Small intestine (tissue), 7 donors: ENCODE measurements around the gene HOMER2. TPM values are rescaled to one million over a fixed set of nuclear protein-coding genes. Genes with fewer than 3 reads are reported as not detected.

Source experiments
- DNase-seq, 2 donors: peaks; one replicate each; pipeline versions ENCODE4 v3.0.0 to v3.0.0-alpha.2; 2013
- FAIRE-seq: peaks from 2 replicates; lab custom pipeline; 2012; peaks lifted over from hg19 to GRCh38; lab: Jason Lieb, UNC
- H3K27ac ChIP-seq, 3 donors: one replicate each; pipeline ENCODE4 v1.5.1; 2013; ENCODE audit warnings: low read length in 2 of 3, mild to moderate bottlenecking in 2 of 3, control low read depth in 1 of 3, inconsistent platforms in 1 of 3, low read depth in 1 of 3, moderate library complexity in 1 of 3
- H3K27me3 ChIP-seq, 3 donors: one replicate each; pipeline ENCODE4 v1.6.1; 2013; ENCODE audit warnings: low read length in 3 of 3, inconsistent platforms in 1 of 3; ENCODE audit not compliant: control insufficient read depth in 3 of 3, insufficient read depth in 3 of 3
- H3K36me3 ChIP-seq, 3 donors: one replicate each; pipeline ENCODE4 v1.6.1; 2013; ENCODE audit warnings: low read length in 3 of 3, inconsistent platforms in 1 of 3, low read depth in 1 of 3, mild to moderate bottlenecking in 1 of 3, moderate library complexity in 1 of 3; ENCODE audit not compliant: control insufficient read depth in 3 of 3, insufficient read depth in 2 of 3
- H3K4me1 ChIP-seq, 3 donors: one replicate each; pipeline ENCODE4 v1.6.1; 2013; ENCODE audit warnings: low read length in 2 of 3, inconsistent platforms in 1 of 3, low read depth in 1 of 3, mild to moderate bottlenecking in 1 of 3, moderate library complexity in 1 of 3; ENCODE audit not compliant: control insufficient read depth in 3 of 3, insufficient read depth in 2 of 3
- H3K4me3 ChIP-seq, 3 donors: one replicate each; pipeline ENCODE4 v1.5.1; 2013; ENCODE audit warnings: low read length in 3 of 3, control low read depth in 1 of 3, inconsistent platforms in 1 of 3, low read depth in 1 of 3, mild to moderate bottlenecking in 1 of 3, moderate library complexity in 1 of 3
- H3K9me3 ChIP-seq, 2 donors: one replicate each; pipeline ENCODE4 v1.6.1; 2013; ENCODE audit warnings: low read depth in 1 of 2, low read length in 1 of 2; ENCODE audit not compliant: control insufficient read depth in 2 of 2, insufficient read depth in 1 of 2
- WGBS, 3 donors: extraction: QIAGEN DNeasy Blood & Tissue Kit; methylation state at CpG; one replicate each; pipeline ENCODE4 v1.1.7; 2013; 5-methylcytosine and 5-hydroxymethylcytosine counted together
- polyA plus RNA-seq, 4 donors: library from polyadenylated mRNA; stranded (reverse) in 3 of 4; unstranded in 1 of 4; fragments of 200-250 nt in 3 of 4; fragments of 120-200 nt in 1 of 4; gene quantifications; one replicate each; pipeline versions ENCODE4 v1.2.1 to v1.2.3, GENCODE V29; 2013
- donor health status: healthy with polysubstance abuse.
- donor health status: control.
- donor health status: control.
- donor health status: Bipolar disorder and iron deficiency.
- donor health status: healthy.

The HOMER2 gene
- polyA plus RNA-seq, 4 donors, result 2.2 to 5.1 (median 2.6) TPM

DNA sequence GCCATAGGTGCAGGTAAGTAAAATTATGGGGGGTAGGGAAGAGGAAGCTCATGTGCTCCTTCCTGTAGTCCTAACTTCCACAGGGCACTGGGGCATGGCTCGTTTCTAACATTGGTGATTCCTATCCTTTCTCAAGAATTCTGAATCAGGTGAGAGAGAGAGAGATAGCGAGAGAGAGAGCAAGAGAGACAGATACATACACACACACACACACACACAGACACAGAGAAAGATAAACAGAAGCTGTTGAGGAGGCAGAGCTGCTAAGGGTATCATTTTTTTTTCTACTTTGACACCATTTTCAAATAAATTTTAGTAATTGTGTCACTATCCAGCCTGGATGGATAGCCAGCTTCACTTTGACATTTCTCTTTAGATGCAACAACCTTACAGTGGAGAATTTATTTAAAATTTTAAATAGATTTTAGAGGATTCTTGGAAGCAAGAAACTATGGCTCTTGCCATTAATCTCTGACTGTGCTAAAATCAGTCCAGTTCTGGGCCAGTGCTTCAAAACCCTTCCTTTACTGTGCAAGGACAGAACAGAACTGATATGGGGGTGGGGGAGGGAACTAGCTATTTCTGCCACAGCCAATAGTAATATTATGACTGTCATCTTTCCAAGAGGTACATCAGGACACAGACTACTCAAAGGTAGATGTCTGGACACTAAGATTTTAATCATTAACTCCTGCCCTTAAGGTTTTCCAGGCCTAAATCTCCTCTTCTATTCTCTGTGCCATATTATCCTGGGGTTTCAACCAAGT lies 18.9 kb upstream of the HOMER2 start:
- FAIRE-seq (no peak), DNase-seq (no peak)
- Histone ChIP-seq H3K4me1 (no peaks in the 10 kb centered on the region), H3K9me3 (no peaks in the 10 kb centered on the region), H3K27ac (no peak overlapping the region), H3K36me3 (no peaks in the 10 kb centered on the region), H3K27me3 (no peaks in the 10 kb centered on the region), H3K4me3 (no peak overlapping the region)
- 68 to 89% (median 79%) methylated on average over 2 of the region's 2 CpGs for WGBS, 3 donors

DNA sequence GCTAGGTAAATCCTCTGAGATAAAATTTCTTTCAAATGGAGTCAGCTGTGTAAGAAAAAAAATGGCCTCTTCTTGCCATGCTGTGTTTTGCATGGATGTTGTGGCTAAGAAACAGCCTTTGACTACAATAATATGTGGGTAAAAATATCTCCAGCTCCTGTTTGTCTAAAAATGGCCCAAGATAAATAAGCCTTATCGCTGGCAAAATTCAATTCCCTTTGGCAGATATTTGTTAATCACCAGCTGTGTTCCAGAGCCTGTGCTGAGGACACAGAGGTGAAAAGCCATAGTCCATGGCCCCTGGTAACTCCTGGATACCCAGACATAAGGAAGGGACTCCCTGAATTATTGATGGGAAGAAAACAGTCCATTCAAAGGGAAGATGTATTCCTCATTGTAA lies 18.2 kb upstream of the HOMER2 start:
- Histone ChIP-seq H3K4me1 (no peaks in the 10 kb centered on the region), H3K4me3 (no peak overlapping the region), H3K27ac (no peak overlapping the region), H3K9me3 (no peaks in the 10 kb centered on the region), H3K27me3 (no peaks in the 10 kb centered on the region), H3K36me3 (no peaks in the 10 kb centered on the region)
- FAIRE-seq, result no peak
- WGBS, 3 donors, result 40 to 69% (median 56%) methylated on average over 1 of the region's 1 CpG
- DNase-seq, result no peak

DNA sequence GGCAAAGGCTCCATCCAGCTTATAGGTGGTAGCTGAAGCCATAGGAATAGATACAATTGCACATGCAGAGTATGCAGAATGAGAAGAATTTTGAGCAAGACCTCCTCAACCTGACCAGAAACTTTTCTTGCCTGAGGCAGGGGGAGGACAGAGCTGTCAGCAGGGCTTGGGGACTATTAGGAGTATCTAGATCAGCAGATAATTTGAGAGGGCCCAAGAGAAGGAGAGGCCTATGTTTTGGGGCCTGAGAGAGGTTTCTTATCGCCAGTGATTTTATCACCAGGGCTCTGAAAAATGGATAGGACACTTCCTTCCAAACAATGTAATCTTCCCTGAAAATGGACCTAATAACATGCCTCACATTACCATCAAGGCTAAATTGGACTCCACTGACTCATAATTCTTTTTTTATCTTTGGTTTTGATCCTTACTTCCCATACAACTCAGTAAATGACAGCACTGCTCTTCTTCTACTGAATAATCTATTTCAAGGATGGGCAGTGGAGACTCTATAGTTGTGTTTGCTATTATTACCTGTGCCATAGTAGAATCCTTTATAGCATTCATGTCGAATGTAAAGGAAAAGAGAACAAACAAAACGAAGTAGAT lies 17.7 kb upstream of the HOMER2 start:
- H3K9me3 ChIP-seq, result no peaks in the 10 kb centered on the region
- no peak for DNase-seq
- no peaks in the 10 kb centered on the region for H3K36me3 ChIP-seq
- no peak for FAIRE-seq
- H3K4me1 ChIP-seq, result no peaks in the 10 kb centered on the region
- WGBS, 3 donors, result 36 to 49% (median 43%) methylated on average over 3 of the region's 3 CpGs
- no peaks in the 10 kb centered on the region for H3K27me3 ChIP-seq
- no peak overlapping the region for H3K27ac ChIP-seq
- no peak overlapping the region for H3K4me3 ChIP-seq

DNA sequence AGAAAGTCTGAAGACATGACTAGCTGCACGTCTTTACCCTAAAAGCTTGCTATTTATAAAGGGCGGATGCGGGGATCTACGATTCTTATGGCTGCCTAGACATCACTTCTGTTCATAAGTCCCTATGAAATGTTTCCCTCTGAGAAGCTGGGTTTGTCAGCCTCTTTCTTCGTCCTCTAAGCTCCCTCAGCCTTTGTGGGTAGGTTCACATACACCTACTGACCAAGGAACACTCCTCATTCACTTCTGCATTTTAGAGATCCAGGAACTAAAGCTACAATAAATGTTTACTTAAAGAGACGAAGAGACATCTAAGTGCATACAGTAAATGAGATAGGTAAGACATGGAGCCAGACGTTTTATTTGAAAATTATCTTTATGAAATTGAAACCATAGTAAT lies 16.8 kb upstream of the HOMER2 start:
- no peak overlapping the region for H3K27ac ChIP-seq
- H3K4me3 ChIP-seq, result no peak overlapping the region
- no peaks in the 10 kb centered on the region for H3K27me3 ChIP-seq
- no peaks in the 10 kb centered on the region for H3K9me3 ChIP-seq
- WGBS, 3 donors, result 72 to 79% (median 75%) methylated on average over 7 of the region's 7 CpGs
- no peaks in the 10 kb centered on the region for H3K36me3 ChIP-seq
- DNase-seq (no peak), FAIRE-seq (no peak)
- H3K4me1 ChIP-seq, result no peaks in the 10 kb centered on the region

DNA sequence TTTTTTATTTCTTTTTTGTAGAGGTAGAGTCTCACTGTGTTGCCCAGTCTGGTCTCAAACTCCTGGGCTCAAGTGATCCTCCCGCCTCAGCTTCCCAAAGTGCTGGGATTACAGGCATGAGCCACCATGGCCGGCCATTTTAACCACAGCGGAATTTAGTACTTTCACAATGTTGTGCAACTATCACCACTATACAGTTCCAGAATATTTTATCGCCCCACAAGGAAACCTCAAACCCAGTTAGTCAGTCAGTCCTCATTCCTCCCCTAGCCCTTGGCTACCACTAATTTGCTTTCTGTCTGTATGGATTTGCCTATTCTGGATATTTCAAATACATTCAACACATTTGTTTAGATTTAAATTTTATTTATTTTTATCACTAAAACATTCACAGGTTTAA lies 15.5 kb upstream of the HOMER2 start:
- Histone ChIP-seq H3K27ac (no peak overlapping the region), H3K36me3 (no peaks in the 10 kb centered on the region), H3K9me3 (no peaks in the 10 kb centered on the region), H3K4me3 (no peak overlapping the region), H3K27me3 (no peaks in the 10 kb centered on the region), H3K4me1 (no peaks in the 10 kb centered on the region)
- FAIRE-seq (no peak), DNase-seq (no peak)
- WGBS, 3 donors, result 87 to 92% (median 90%) methylated on average over 4 of the region's 4 CpGs

DNA sequence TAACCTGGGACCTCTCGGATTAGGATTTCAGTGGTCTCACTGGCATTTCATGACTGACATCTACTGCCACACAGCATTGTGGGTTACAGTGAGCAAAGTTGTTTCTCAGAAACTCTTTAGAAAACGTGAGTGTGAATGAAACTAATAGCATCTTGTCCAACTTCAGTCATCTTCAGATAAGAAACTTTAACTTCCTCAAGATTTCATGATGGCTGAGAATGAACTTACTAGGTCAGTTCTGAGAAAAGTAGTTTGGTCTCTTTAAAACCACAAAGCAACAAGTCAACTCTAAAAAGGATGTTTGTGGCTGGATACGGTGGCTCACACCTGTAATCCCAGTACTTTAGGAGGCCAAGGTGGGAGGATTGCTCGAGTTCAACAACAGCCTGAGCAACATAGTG lies 14.2 kb upstream of the HOMER2 start:
- H3K9me3 ChIP-seq, result no peaks in the 10 kb centered on the region
- no peak overlapping the region for H3K27ac ChIP-seq
- 59 to 74% (median 65%) methylated on average over 4 of the region's 4 CpGs for WGBS, 3 donors
- H3K4me3 ChIP-seq, result no peak overlapping the region
- H3K27me3 ChIP-seq, result no peaks in the 10 kb centered on the region
- no peak for FAIRE-seq
- H3K36me3 ChIP-seq, result no peaks in the 10 kb centered on the region
- no peaks in the 10 kb centered on the region for H3K4me1 ChIP-seq
- no peak for DNase-seq

DNA sequence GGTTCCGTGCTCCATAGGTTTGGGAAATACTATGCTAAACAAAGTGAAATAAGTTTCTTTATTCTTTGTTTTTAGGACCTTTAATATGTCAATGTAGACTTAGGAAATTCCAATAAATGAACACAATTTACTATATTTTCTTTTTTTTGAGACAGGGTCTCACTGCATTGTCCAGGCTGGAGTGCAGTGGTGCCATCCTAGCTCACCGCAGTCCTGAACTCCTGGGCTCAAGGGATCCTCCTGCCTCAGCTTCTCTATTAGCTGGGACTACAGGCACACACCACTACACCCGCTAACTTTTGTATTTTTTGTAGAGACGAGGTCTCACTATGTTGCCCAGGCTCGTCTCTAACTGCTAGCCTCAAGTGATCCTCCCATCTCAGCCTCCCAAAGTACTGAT lies 12.4 kb upstream of the HOMER2 start:
- WGBS, 3 donors, result 94 to 98% (median 95%) methylated on average over 5 of the region's 5 CpGs
- no peak for FAIRE-seq
- no peaks in the 10 kb centered on the region for H3K4me1 ChIP-seq
- H3K9me3 ChIP-seq, result no peaks in the 10 kb centered on the region
- H3K4me3 ChIP-seq, result no peak overlapping the region
- no peak overlapping the region for H3K27ac ChIP-seq
- no peaks in the 10 kb centered on the region for H3K36me3 ChIP-seq
- no peak for DNase-seq
- no peaks in the 10 kb centered on the region for H3K27me3 ChIP-seq

DNA sequence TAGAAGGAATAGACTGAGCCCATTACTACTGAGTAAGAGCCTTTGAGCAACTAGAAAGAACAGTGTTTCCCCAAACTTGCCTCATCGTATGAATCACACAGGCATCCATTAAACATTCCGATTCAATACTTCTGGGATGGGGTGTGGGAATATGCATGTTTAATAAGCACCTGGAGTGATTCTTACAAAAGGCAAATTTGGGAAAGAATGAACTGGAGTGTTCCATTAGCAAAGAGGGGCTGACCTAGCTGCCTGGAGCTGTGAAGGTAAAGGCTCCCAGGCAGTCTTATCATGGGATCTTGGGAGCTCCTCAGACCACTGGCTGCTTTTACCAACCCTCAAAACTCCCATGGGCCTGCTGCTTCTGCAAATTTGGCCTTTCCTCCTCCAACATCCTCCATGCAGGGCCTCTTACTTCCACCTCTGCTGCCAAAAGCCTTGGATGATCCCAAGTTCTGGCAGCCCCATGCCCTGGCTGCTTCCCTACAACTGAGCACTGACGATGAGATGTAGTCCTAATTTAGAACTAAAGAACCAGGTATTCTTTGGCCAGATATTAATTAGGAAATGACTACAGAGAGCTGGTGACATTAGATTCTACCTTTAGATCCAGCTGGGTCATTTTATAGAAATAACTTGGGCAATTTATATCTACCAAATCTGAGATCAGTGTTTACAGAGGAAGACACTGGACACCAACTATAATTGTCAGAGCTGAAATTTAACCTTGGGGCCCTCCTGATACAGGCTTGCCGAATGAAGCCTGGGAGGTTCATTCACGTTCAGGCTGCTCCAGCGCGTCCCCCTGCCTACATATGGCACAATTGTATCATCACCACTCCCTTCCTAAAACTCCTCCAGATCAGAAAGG lies 11.2 kb upstream of the HOMER2 start:
- Histone ChIP-seq H3K4me1 (no peaks in the 10 kb centered on the region), H3K27me3 (no peaks in the 10 kb centered on the region), H3K27ac (no peak overlapping the region), H3K4me3 (no peak overlapping the region), H3K9me3 (no peaks in the 10 kb centered on the region), H3K36me3 (no peaks in the 10 kb centered on the region)
- no peak for DNase-seq
- 89 to 94% (median 90%) methylated on average over 7 of the region's 7 CpGs for WGBS, 3 donors
- FAIRE-seq, result no peak
